ENCODE measurements around the gene RFXAP.

DNA sequence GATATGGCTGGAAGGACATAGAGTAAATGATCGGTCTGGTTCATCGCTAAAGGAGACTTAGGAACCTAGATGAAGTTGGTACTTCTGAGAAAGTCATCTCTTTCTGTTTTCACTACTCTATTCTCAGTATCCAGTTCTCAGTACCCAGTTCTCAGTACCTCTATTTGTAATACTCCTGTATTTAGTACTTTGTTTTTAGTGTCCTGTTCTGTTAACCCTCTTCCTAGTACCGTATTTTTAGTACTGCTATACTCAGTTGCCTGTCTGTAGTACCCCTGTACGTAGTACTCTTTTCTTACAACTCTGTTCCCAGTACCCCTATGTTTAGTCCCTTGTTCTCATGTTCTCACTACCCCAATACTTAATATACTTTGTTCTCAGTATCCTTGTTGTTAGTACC is 1.2 kb downstream of the RFXAP start:
- TF ChIP-seq, protein P1, sequence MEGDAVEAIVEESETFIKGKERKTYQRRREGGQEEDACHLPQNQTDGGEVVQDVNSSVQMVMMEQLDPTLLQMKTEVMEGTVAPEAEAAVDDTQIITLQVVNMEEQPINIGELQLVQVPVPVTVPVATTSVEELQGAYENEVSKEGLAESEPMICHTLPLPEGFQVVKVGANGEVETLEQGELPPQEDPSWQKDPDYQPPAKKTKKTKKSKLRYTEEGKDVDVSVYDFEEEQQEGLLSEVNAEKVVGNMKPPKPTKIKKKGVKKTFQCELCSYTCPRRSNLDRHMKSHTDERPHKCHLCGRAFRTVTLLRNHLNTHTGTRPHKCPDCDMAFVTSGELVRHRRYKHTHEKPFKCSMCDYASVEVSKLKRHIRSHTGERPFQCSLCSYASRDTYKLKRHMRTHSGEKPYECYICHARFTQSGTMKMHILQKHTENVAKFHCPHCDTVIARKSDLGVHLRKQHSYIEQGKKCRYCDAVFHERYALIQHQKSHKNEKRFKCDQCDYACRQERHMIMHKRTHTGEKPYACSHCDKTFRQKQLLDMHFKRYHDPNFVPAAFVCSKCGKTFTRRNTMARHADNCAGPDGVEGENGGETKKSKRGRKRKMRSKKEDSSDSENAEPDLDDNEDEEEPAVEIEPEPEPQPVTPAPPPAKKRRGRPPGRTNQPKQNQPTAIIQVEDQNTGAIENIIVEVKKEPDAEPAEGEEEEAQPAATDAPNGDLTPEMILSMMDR (IDR thresholded peaks at IDR 0.05; ENCODE audit: low read depth, low read length, poor library complexity, severe bottlenecking): no peak
- TF ChIP-seq EZH2phosphoT487 (IDR thresholded peaks at IDR 0.05; ENCODE audit: borderline replicate concordance, low read length): no peak
